NCI-H1417 (cell line): ENCODE measurements around the gene XRCC5.

ENCODE experiments used
- DNase-seq, 3 experiments: peaks; one replicate each; lab custom pipeline; 2025; lab: John Stamatoyannopoulos, UW

The XRCC5 gene

GRCh38 chr2:216084547-216084946, 24.6 kb upstream of the XRCC5 start:
- DNase-seq = no peak

GRCh38 chr2:216086207-216086893, 22.8 kb upstream of the XRCC5 start:
- no peak for DNase-seq

GRCh38 chr2:216090369-216090786, 18.8 kb upstream of the XRCC5 start:
- DNase-seq = no peak

GRCh38 chr2:216092646-216093045, 16.5 kb upstream of the XRCC5 start:
- DNase-seq = no peak

- DNase-seq = no peak
Measured at GRCh38 chr2:216094701-216095100, 14.4 kb upstream of the XRCC5 start.

- no peak for DNase-seq
Measured at GRCh38 chr2:216098421-216099334, 10.5 kb upstream of the XRCC5 start.

- DNase-seq = no peak
Measured at GRCh38 chr2:216101109-216101508, 8.0 kb upstream of the XRCC5 start.

GRCh38 chr2:216103213-216103612, 5.9 kb upstream of the XRCC5 start:
- DNase-seq = no peak

- no peak for DNase-seq
Measured at GRCh38 chr2:216104691-216105090, 4.5 kb upstream of the XRCC5 start.

- DNase-seq = no peak
Measured at GRCh38 chr2:216107320-216107719, 1.8 kb upstream of the XRCC5 start.

GRCh38 chr2:216107760-216108159, 1.4 kb upstream of the XRCC5 start:
- DNase-seq = no peak

- peak in 2 of 3 experiments; percentile 3 to 57 for DNase-seq
Measured at GRCh38 chr2:216108310-216108966, 710 bp upstream of the XRCC5 start.

- peak in 2 of 3 experiments; percentile 35 to 56 for DNase-seq
Measured at GRCh38 chr2:216109962-216110614, 940 bp downstream of the XRCC5 start.

GRCh38 chr2:216110620-216111019, 1.5 kb downstream of the XRCC5 start:
- no peak for DNase-seq

- no peak for DNase-seq
Measured at GRCh38 chr2:216111122-216111521, 2.0 kb downstream of the XRCC5 start.

- no peak for DNase-seq
Measured at GRCh38 chr2:216112926-216113325, 3.8 kb downstream of the XRCC5 start.

GRCh38 chr2:216113572-216113971, 4.4 kb downstream of the XRCC5 start:
- no peak for DNase-seq

- no peak for DNase-seq
Measured at GRCh38 chr2:216114382-216114713, 5.2 kb downstream of the XRCC5 start.

GRCh38 chr2:216114714-216115531, 5.8 kb downstream of the XRCC5 start:
- DNase-seq = peak; percentile 97 to 100 (median 97)

- peak in 1 of 3 experiments; percentile 33 for DNase-seq
Measured at GRCh38 chr2:216116418-216116817, 7.3 kb downstream of the XRCC5 start.
